B cell (primary cell): ENCODE data around the gene MAPT. TPM values are rescaled to one million over a fixed set of nuclear protein-coding genes. Genes with fewer than 3 reads are reported as not detected.

ENCODE experiments used
- ATAC-seq: fragments of 200-7000 bp; cut with Tn5 transposase; one replicate; pipeline ENCODE4 v1.10.0; 2021; ENCODE audit warnings: low read depth, mild to moderate bottlenecking, moderate number of reproducible peaks, moderate library complexity
- CTCF ChIA-PET: fragments of 350-600 bp; sonication (Branson Sonifier 250); formaldehyde crosslinking; loops from one replicate; lab custom pipeline; 2021; ENCODE audit warnings: antibody characterized with exemption, inconsistent platforms; lab: Charles Lee
- POLR2A ChIA-PET: fragments of 350-600 bp; sonication (Branson Sonifier 250); formaldehyde crosslinking; loops from one replicate; lab custom pipeline; 2021; ENCODE audit warnings: antibody characterized with exemption; lab: Charles Lee
- DNase-seq: peaks from one replicate; pipeline ENCODE4 v3.0.0; 2013
- H2AFZ ChIP-seq: 2 replicates; pipeline ENCODE4 v1.6.1; 2012; ENCODE audit warnings: mild to moderate bottlenecking, low read depth, low read length; ENCODE audit not compliant: insufficient read depth, poor library complexity, severe bottlenecking
- H3K27ac ChIP-seq, 2 donors: 1 replicate in 1 of 2; 2 replicates in 1 of 2; pipeline ENCODE4 v1.5.1; 2012 to 2013; ENCODE audit warnings: low read length in 2 of 2, mild to moderate bottlenecking in 2 of 2, moderate library complexity in 1 of 2
- H3K27me3 ChIP-seq, 4 experiments: fragments of 200-600 bp in 1 of 4; sonication (generic) in 1 of 4; replicated peaks in 1 of 4; 1 replicate in 2 of 4; 2 replicates in 2 of 4; pipeline versions ENCODE4 v1.6.1 to v1.7.0; 2013 to 2016; ENCODE audit warnings: low read length in 3 of 4, mild to moderate bottlenecking in 2 of 4, mixed read lengths in 1 of 4, moderate library complexity in 1 of 4; ENCODE audit not compliant: insufficient read depth in 4 of 4, control insufficient read depth in 3 of 4; ENCODE audit errors: control extremely low read depth in 1 of 4
- H3K36me3 ChIP-seq, 2 experiments: replicated peaks in 1 of 2; 1 replicate in 1 of 2; 2 replicates in 1 of 2; pipeline versions ENCODE4 v1.6.1 to v1.7.1; 2013; ENCODE audit warnings: low read length in 1 of 2; ENCODE audit not compliant: insufficient read depth in 2 of 2, control insufficient read depth in 1 of 2; ENCODE audit errors: control extremely low read depth in 1 of 2, extremely low read depth in 1 of 2
- H3K4me1 ChIP-seq, 2 donors: fragments of 200-600 bp in 1 of 2; sonication (generic) in 1 of 2; 1 replicate in 1 of 2; 2 replicates in 1 of 2; pipeline versions ENCODE4 v1.5.1 to v1.6.1; 2013 to 2017; ENCODE audit warnings: low read length in 2 of 2; ENCODE audit not compliant: control insufficient read depth in 2 of 2, insufficient read depth in 2 of 2
- H3K4me2 ChIP-seq: replicated peaks from 2 replicates; pipeline ENCODE3; 2012; ENCODE audit warnings: mild to moderate bottlenecking, low read depth, low read length; ENCODE audit not compliant: poor library complexity, severe bottlenecking
- H3K4me3 ChIP-seq, 5 experiments: fragments of 200-600 bp in 1 of 5; sonication (generic) in 1 of 5; 1 replicate in 3 of 5; 2 replicates in 2 of 5; pipeline versions ENCODE4 v1.5.1 to v1.7.0; 2011 to 2016; ENCODE audit warnings: low read length in 4 of 5, mild to moderate bottlenecking in 4 of 5, low read depth in 2 of 5, control low read depth in 1 of 5, moderate library complexity in 1 of 5; ENCODE audit not compliant: insufficient read depth in 1 of 5; ENCODE audit errors: control extremely low read depth in 1 of 5, extremely low read depth in 1 of 5
- H3K79me2 ChIP-seq: fragments of 200-600 bp; sonication (generic); one replicate; pipeline ENCODE4 v1.6.0; 2016; ENCODE audit warnings: low read length; ENCODE audit not compliant: control insufficient read depth, insufficient read depth
- H3K9ac ChIP-seq: fragments of 200-600 bp; sonication (generic); 2 replicates; pipeline ENCODE4 v1.6.1; 2017; ENCODE audit warnings: mild to moderate bottlenecking, low read length, moderate library complexity
- H3K9me3 ChIP-seq, 3 donors: one replicate each; pipeline versions ENCODE4 v1.6.1 to v1.7.1; 2013; ENCODE audit warnings: low read length in 2 of 3; ENCODE audit not compliant: control insufficient read depth in 2 of 3, insufficient read depth in 1 of 3; ENCODE audit errors: control extremely low read depth in 1 of 3
- H4K20me1 ChIP-seq: 2 replicates; pipeline ENCODE4 v1.6.0; 2012; ENCODE audit warnings: mild to moderate bottlenecking, low read length; ENCODE audit not compliant: insufficient read depth, control insufficient read depth, poor library complexity, severe bottlenecking
- H3K27ac Mint-ChIP-seq: one replicate; pipeline ENCODE4 v1.8.0; 2021; ENCODE audit warnings: mixed read lengths
- H3K27me3 Mint-ChIP-seq: one replicate; pipeline ENCODE4 v1.8.0; 2021; ENCODE audit warnings: mixed read lengths
- H3K4me1 Mint-ChIP-seq: one replicate; pipeline ENCODE4 v1.8.0; 2021; ENCODE audit warnings: mixed read lengths
- H3K4me3 Mint-ChIP-seq: one replicate; pipeline ENCODE4 v1.8.0; 2021; ENCODE audit warnings: mixed read lengths
- H3K9me3 Mint-ChIP-seq: one replicate; pipeline ENCODE4 v1.8.0; 2022; ENCODE audit warnings: mixed read lengths; ENCODE audit not compliant: insufficient read depth
- EZH2 ChIP-seq: IDR thresholded peaks from 2 replicates; pipeline ENCODE4 v1.6.1; 2012; ENCODE audit warnings: borderline replicate concordance, low read depth, mild to moderate bottlenecking, moderate library complexity, low read length; ENCODE audit not compliant: insufficient read depth, poor library complexity, severe bottlenecking
- WGBS: methylation state at CpG from one replicate; pipeline ENCODE4 v1.1.5; 2013; ENCODE audit warnings: missing lambda C conversion rate; ENCODE audit not compliant: insufficient coverage; 5-methylcytosine and 5-hydroxymethylcytosine counted together
- intact Hi-C: fragments of 100-400 bp; cut with micrococcal nuclease; formaldehyde crosslinking; loops from one replicate; pipeline ENCODE4 v1.10.0; 2022
- polyA plus RNA-seq: library from polyadenylated mRNA; depleted of rRNA; stranded (reverse); fragments of >200 nt; gene quantifications from 2 replicates; pipeline ENCODE4 v1.2.3, GENCODE V29; 2012
- total RNA-seq, 2 donors: library from RNA; stranded (reverse); fragments of 120-200 nt in 1 of 2; gene quantifications; 1 replicate in 1 of 2; 2 replicates in 1 of 2; pipeline versions ENCODE4 v1.2.3 to v1.2.4, GENCODE V29; 2013 to 2022
- TF ChIP-seq, protein P1 (sequence below): fragments of 200-600 bp; IDR thresholded peaks from one replicate; pipeline ENCODE4 v1.8.0; 2022; ENCODE audit warnings: antibody characterized with exemption, mild to moderate bottlenecking

The MAPT gene
- total and polyA plus RNA-seq, 2 donors (not counting 1 experiment from before 2014, with no cell fraction given), result 0.13 to 0.20 TPM

DNA sequence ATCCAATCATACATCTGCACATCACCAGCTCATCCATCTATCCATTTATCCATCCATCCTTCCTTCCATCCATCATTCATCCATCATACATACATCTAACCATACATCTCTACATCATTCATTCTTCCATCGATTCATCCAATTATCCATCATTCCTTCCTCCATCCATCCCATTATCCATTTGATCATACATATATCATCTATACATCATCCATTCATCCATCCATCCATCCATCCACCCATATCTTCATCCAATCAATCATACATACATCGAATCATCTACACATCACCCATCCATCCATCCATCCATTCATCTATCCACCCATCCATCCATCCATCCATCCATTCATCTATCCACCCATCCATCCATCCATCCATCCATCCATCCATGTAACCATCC is 75.4 kb downstream of the MAPT start:
- Histone ChIP-seq H3K36me3 (no peaks in the 10 kb centered on the region), H2AFZ (no peak overlapping the region), H3K27me3 (peaks cover 0 to 8% (median 2%) of the 10 kb centered on the region in 4 experiments), H3K27ac (no peak overlapping the region), H3K4me1 (peaks cover 7 to 13% of the 10 kb centered on the region in 2 donors), H3K9me3 (peaks cover 0 to 8% (median 3%) of the 10 kb centered on the region in 3 donors), H3K79me2 (no peaks in the 10 kb centered on the region), H3K4me3 (no peak overlapping the region), H3K9ac (no peak overlapping the region), H4K20me1 (no peaks in the 10 kb centered on the region), H3K4me2 (no peak overlapping the region)
- ATAC-seq (no peak), DNase-seq (no peak)
- intact Hi-C loops, result no loop called here
- 85% methylated on average over 2 of the region's 2 CpGs for WGBS
- POLR2A ChIA-PET, result no interaction called here
- Mint-ChIP-seq H3K4me3 (no peak overlapping the region), H3K27ac (no peak overlapping the region), H3K4me1 (peaks cover 12% of the 10 kb centered on the region), H3K27me3 (peaks cover 36% of the 10 kb centered on the region), H3K9me3 (no peaks in the 10 kb centered on the region)
- CTCF ChIA-PET, result interaction anchor here (0.7 kb wide), 1 partner anchor 1763 kb away, joined by 3 read pairs; no protein-coding TSS in a partner anchor
- TF ChIP-seq EZH2, result no peak
- TF ChIP-seq, protein P1, sequence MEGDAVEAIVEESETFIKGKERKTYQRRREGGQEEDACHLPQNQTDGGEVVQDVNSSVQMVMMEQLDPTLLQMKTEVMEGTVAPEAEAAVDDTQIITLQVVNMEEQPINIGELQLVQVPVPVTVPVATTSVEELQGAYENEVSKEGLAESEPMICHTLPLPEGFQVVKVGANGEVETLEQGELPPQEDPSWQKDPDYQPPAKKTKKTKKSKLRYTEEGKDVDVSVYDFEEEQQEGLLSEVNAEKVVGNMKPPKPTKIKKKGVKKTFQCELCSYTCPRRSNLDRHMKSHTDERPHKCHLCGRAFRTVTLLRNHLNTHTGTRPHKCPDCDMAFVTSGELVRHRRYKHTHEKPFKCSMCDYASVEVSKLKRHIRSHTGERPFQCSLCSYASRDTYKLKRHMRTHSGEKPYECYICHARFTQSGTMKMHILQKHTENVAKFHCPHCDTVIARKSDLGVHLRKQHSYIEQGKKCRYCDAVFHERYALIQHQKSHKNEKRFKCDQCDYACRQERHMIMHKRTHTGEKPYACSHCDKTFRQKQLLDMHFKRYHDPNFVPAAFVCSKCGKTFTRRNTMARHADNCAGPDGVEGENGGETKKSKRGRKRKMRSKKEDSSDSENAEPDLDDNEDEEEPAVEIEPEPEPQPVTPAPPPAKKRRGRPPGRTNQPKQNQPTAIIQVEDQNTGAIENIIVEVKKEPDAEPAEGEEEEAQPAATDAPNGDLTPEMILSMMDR, result no peak

DNA sequence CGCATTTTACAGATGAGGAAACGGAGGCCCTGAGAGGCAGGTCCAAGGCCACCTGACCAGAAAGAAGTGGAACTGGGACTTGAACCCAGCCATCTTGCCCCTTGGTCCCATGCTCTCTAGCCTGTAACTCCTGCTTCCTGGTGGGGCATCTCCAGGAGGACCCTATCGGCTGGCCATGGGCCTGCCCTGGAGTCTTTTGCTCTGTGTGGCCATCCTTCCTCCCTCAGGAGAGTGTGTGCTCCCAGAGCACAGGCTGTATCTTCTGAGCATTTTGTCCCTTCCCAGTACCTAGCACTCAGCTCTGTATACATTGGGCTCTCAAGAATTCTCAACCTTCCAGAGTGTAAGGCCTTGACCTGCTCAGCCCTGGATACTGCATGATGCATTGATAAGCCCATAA is 76.3 kb downstream of the MAPT start:
- no peak for TF ChIP-seq EZH2
- TF ChIP-seq, protein P1, result no peak
- peaks cover 21% of the 10 kb centered on the region for H3K4me1 Mint-ChIP-seq
- Histone ChIP-seq H3K4me2 (no peak overlapping the region), H4K20me1 (no peaks in the 10 kb centered on the region), H3K27ac (no peak overlapping the region), H3K36me3 (no peaks in the 10 kb centered on the region), H2AFZ (no peak overlapping the region), H3K4me3 (no peak overlapping the region), H3K9me3 (peaks cover 0 to 8% (median 3%) of the 10 kb centered on the region in 3 donors), H3K4me1 (peaks cover 16 to 22% of the 10 kb centered on the region in 2 donors), H3K9ac (no peak overlapping the region), H3K27me3 (peaks cover 0 to 7% (median 2%) of the 10 kb centered on the region in 4 experiments), H3K79me2 (no peaks in the 10 kb centered on the region)
- peaks cover 35% of the 10 kb centered on the region for H3K27me3 Mint-ChIP-seq
- ATAC-seq, result no peak
- H3K27ac Mint-ChIP-seq, result no peak overlapping the region
- 94% methylated on average over 3 of the region's 3 CpGs for WGBS
- intact Hi-C loops, result no loop called here
- DNase-seq, result no peak
- CTCF ChIA-PET, result no interaction called here
- POLR2A ChIA-PET, result no interaction called here
- no peaks in the 10 kb centered on the region for H3K9me3 Mint-ChIP-seq
- no peak overlapping the region for H3K4me3 Mint-ChIP-seq
